Liver (tissue), 9 donors: Measurements from ENCODE around the gene CLCA1. TPM values are rescaled to one million over a fixed set of nuclear protein-coding genes. Genes with fewer than 3 reads are reported as not detected.

ENCODE experiments used
- DNase-seq: peaks from one replicate; pipeline ENCODE4 v3.0.0-alpha.2; 2017; ENCODE audit warnings: low spot score
- H3K27ac ChIP-seq, 2 donors: one replicate each; pipeline ENCODE4 v1.7.0; 2013; ENCODE audit warnings: inconsistent platforms in 2 of 2, low read length in 2 of 2, control low read depth in 1 of 2, low read depth in 1 of 2, mild to moderate bottlenecking in 1 of 2
- H3K27me3 ChIP-seq, 4 donors: one replicate each; pipeline versions ENCODE4 v1.6.1 to v1.7.0; 2013; ENCODE audit warnings: low read length in 3 of 4, inconsistent platforms in 1 of 4, mild to moderate bottlenecking in 1 of 4, moderate library complexity in 1 of 4; ENCODE audit not compliant: control insufficient read depth in 4 of 4, insufficient read depth in 4 of 4
- H3K36me3 ChIP-seq, 4 donors: one replicate each; pipeline versions ENCODE4 v1.6.1 to v1.7.0; 2013; ENCODE audit warnings: low read length in 3 of 4, mild to moderate bottlenecking in 3 of 4, low read depth in 1 of 4, moderate library complexity in 1 of 4; ENCODE audit not compliant: control insufficient read depth in 4 of 4, insufficient read depth in 3 of 4
- H3K4me1 ChIP-seq, 4 donors: one replicate each; pipeline versions ENCODE4 v1.6.1 to v1.7.0; 2013; ENCODE audit warnings: low read length in 3 of 4, mild to moderate bottlenecking in 3 of 4, moderate library complexity in 1 of 4; ENCODE audit not compliant: control insufficient read depth in 4 of 4, insufficient read depth in 4 of 4
- H3K4me3 ChIP-seq, 3 donors: one replicate each; pipeline versions ENCODE4 v1.6.1 to v1.7.0; 2013; ENCODE audit warnings: low read length in 3 of 3, control low read depth in 1 of 3, low read depth in 1 of 3, mild to moderate bottlenecking in 1 of 3
- H3K9ac ChIP-seq, 2 donors: one replicate each; pipeline ENCODE4 v1.7.0; 2013; ENCODE audit warnings: low read length in 2 of 2, mild to moderate bottlenecking in 2 of 2, moderate library complexity in 2 of 2, control low read depth in 1 of 2, low read depth in 1 of 2
- H3K9me3 ChIP-seq, 4 donors: one replicate each; pipeline versions ENCODE4 v1.6.1 to v1.7.0; 2013; ENCODE audit warnings: low read length in 3 of 4; ENCODE audit not compliant: control insufficient read depth in 4 of 4
- CTCF ChIP-seq: fragments of 150-350 bp; IDR thresholded peaks from 2 replicates; pipeline ENCODE4 v1.5.1; 2017; ENCODE audit warnings: improper control_type of control experiment, low read depth, low read length; ENCODE audit not compliant: missing input control
- EGR1 ChIP-seq, 2 donors: IDR thresholded peaks; 2 replicates each; pipeline ENCODE4 v1.6.1; 2016 to 2018; ENCODE audit warnings: antibody characterized with exemption in 2 of 2, low read depth in 2 of 2
- FOXA1 ChIP-seq: IDR thresholded peaks from 2 replicates; pipeline ENCODE4 v1.6.1; 2016; ENCODE audit warnings: antibody characterized with exemption
- FOXA2 ChIP-seq: IDR thresholded peaks from 2 replicates; pipeline ENCODE4 v1.6.1; 2016; ENCODE audit warnings: antibody characterized with exemption
- GABPA ChIP-seq, 2 donors: IDR thresholded peaks in 1 of 2; conservative IDR thresholded peaks in 1 of 2; 2 replicates each; pipeline ENCODE4 v1.6.1; 2016; ENCODE audit warnings: antibody characterized with exemption in 2 of 2, mild to moderate bottlenecking in 1 of 2, moderate library complexity in 1 of 2
- HNF4A ChIP-seq, 2 donors: conservative IDR thresholded peaks; 2 replicates each; pipeline ENCODE4 v1.6.1; 2016; ENCODE audit warnings: antibody characterized with exemption in 2 of 2, mild to moderate bottlenecking in 2 of 2
- HNF4G ChIP-seq: IDR thresholded peaks from 2 replicates; pipeline ENCODE4 v1.6.1; 2016; ENCODE audit warnings: antibody characterized with exemption
- JUND ChIP-seq, 2 donors: IDR thresholded peaks; 2 replicates each; pipeline ENCODE4 v1.6.1; 2016; ENCODE audit warnings: antibody characterized with exemption in 2 of 2
- MAX ChIP-seq: IDR thresholded peaks from 2 replicates; pipeline ENCODE4 v1.6.1; 2016; ENCODE audit warnings: antibody characterized with exemption
- NR2F2 ChIP-seq: IDR thresholded peaks from 2 replicates; pipeline ENCODE4 v1.6.1; 2016; ENCODE audit warnings: antibody characterized with exemption
- RAD21 ChIP-seq, 2 donors: IDR thresholded peaks; 2 replicates each; pipeline ENCODE4 v1.6.1; 2016; ENCODE audit warnings: antibody characterized with exemption in 2 of 2, mild to moderate bottlenecking in 2 of 2
- RXRA ChIP-seq, 2 donors: IDR thresholded peaks; 2 replicates each; pipeline ENCODE4 v1.6.1; 2017 to 2018; ENCODE audit warnings: antibody characterized with exemption in 2 of 2, mild to moderate bottlenecking in 1 of 2
- SP1 ChIP-seq: IDR thresholded peaks from 2 replicates; pipeline ENCODE4 v1.6.1; 2018; ENCODE audit warnings: antibody characterized with exemption, mild to moderate bottlenecking
- TAF1 ChIP-seq: conservative IDR thresholded peaks from 2 replicates; pipeline ENCODE4 v1.6.1; 2016; ENCODE audit warnings: antibody characterized with exemption, mild to moderate bottlenecking
- YY1 ChIP-seq: IDR thresholded peaks from 2 replicates; pipeline ENCODE4 v1.6.1; 2016; ENCODE audit warnings: antibody characterized with exemption, mild to moderate bottlenecking
- ZBTB33 ChIP-seq: IDR thresholded peaks from 2 replicates; pipeline ENCODE4 v1.6.1; 2016; ENCODE audit warnings: antibody characterized with exemption
- WGBS: extraction: QIAGEN DNeasy Blood & Tissue Kit; methylation state at CpG from one replicate; pipeline ENCODE4 v1.1.7; 2013; 5-methylcytosine and 5-hydroxymethylcytosine counted together
- polyA plus RNA-seq, 2 donors: library from polyadenylated mRNA; stranded (reverse) in 1 of 2; unstranded in 1 of 2; fragments of 200-250 nt in 1 of 2; fragments of >200 nt in 1 of 2; fragmentation: Nextera tagmentation in 1 of 2; extraction: Ambion mirVana in 1 of 2; gene quantifications; one replicate each; pipeline versions ENCODE4 v1.2.1 to v1.2.3, GENCODE V29; 2013 to 2015
- total RNA-seq, 2 donors: library from RNA; depleted of rRNA; stranded (reverse); fragments of >200 nt; gene quantifications; one replicate each; pipeline ENCODE4 v1.2.3, GENCODE V29; 2014
- TF ChIP-seq, protein P1 (sequence below): IDR thresholded peaks from 2 replicates; pipeline ENCODE4 v1.6.1; 2016; ENCODE audit warnings: antibody characterized with exemption
- TF ChIP-seq, protein P2 (sequence below): IDR thresholded peaks from 2 replicates; pipeline ENCODE4 v1.6.1; 2016; ENCODE audit warnings: antibody characterized with exemption, mild to moderate bottlenecking
- donor health status: healthy.
- donor health status: healthy.
- donor health status: healthy.
- donor health status: healthy.
- donor health status: healthy.

CLCA1 gene
- total and polyA plus RNA-seq, 4 donors: not detected

DNA sequence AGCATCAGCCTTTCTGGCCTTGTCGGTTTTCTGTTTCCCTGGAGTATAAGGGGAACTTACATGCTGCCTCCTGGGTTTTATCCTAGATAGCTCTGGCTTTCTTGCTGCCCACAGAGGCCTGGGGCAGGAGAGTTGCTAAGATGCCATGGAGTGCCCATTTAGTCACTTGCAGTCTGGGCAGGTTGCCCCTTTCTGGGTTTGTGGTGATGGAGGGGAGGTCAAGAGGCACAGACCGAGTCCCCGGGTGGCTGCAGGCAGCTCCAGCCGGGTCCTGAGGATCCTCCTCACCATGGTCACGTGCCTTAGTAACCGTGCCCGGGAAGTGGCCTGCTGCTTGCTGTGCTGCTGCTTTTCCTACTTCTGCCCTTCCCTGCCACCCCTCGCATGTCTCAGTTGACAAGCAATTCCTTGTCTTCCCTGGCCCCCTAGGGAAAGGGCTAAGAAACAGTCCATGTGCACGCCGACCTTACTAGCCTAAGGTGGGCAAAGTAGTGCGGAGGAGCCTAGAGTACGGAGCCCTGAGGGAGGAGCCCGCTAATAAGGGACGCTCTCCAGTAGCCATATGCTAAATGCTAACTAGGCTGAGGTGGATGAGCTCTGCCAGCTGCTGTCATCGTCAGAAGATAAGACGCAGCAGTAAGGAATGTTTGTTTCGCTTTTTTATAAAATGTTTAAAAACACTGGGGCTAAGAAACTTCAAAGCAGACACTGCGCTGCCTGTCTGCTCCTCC is 34.8 kb downstream of the CLCA1 start:
- Histone ChIP-seq H3K9me3 (no peaks in the 10 kb centered on the region), H3K36me3 (no peaks in the 10 kb centered on the region), H3K9ac (no peak overlapping the region), H3K27me3 (no peaks in the 10 kb centered on the region), H3K4me1 (peaks cover 0 to 5% (median 2%) of the 10 kb centered on the region in 4 donors), H3K27ac (peak overlapping the region in 1 of 2 donors; percentile 51), H3K4me3 (peak overlapping the region in 1 of 3 donors; percentile 5)
- TF ChIP-seq FOXA1 (no peak), NR2F2 (no peak), EGR1 (IDR thresholded peaks at IDR 0.05; ENCODE audit: low read depth in 2 of 2) (no peak), MAX (no peak), YY1 (no peak), HNF4A (conservative IDR thresholded peaks at IDR 0.05) (no peak), RAD21 (IDR thresholded peaks at IDR 0.05) (no peak), ZBTB33 (no peak), FOXA2 (no peak), RXRA (IDR thresholded peaks at IDR 0.05) (no peak), GABPA (IDR thresholded peaks at IDR 0.05 in 1 of 2, conservative IDR thresholded peaks at IDR 0.05 in 1 of 2) (no peak), TAF1 (no peak)
- TF ChIP-seq, protein P1, sequence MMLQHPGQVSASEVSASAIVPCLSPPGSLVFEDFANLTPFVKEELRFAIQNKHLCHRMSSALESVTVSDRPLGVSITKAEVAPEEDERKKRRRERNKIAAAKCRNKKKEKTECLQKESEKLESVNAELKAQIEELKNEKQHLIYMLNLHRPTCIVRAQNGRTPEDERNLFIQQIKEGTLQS: no peak
- DNase-seq: no peak
- WGBS: 34% methylated on average over 18 of the region's 18 CpGs

DNA sequence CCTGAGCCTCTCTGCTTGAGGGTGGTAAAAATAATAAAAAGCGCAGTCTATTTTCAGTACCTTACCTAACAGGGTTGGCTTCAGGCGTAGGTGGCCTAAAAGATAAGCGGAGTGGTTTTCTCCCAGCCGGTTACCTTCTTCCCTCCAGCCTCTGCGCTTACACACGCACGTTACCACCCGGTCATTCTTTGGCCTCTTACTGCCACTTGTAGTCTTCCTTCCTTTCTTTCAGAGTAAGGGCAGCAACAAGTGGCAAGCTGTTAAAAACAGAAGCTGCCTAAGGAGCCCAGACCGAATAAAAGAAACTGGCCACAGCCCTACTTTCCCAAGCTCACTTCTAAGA is 35.4 kb downstream of the CLCA1 start:
- no peak for DNase-seq
- no peak overlapping the region for H3K9ac ChIP-seq

More for the DNA sequence above, 35.4 kb downstream of the CLCA1 start:
- 61% methylated on average over 9 of the region's 9 CpGs for WGBS
- no peaks in the 10 kb centered on the region for H3K9me3 ChIP-seq
- no peak overlapping the region for H3K27ac ChIP-seq
- peaks cover 0 to 5% (median 2%) of the 10 kb centered on the region in 4 donors for H3K4me1 ChIP-seq
- no peaks in the 10 kb centered on the region for H3K27me3 ChIP-seq
- no peaks in the 10 kb centered on the region for H3K36me3 ChIP-seq
- TF ChIP-seq HNF4G (no peak), RXRA (IDR thresholded peaks at IDR 0.05) (no peak), HNF4A (conservative IDR thresholded peaks at IDR 0.05) (no peak), EGR1 (IDR thresholded peaks at IDR 0.05; ENCODE audit: low read depth in 2 of 2) (no peak), SP1 (no peak), ZBTB33 (no peak), FOXA1 (no peak), MAX (no peak), FOXA2 (no peak), CTCF (no peak), JUND (IDR thresholded peaks at IDR 0.05) (no peak), TAF1 (no peak), YY1 (no peak), GABPA (IDR thresholded peaks at IDR 0.05 in 1 of 2, conservative IDR thresholded peaks at IDR 0.05 in 1 of 2) (no peak), NR2F2 (no peak)
- TF ChIP-seq, protein P2, sequence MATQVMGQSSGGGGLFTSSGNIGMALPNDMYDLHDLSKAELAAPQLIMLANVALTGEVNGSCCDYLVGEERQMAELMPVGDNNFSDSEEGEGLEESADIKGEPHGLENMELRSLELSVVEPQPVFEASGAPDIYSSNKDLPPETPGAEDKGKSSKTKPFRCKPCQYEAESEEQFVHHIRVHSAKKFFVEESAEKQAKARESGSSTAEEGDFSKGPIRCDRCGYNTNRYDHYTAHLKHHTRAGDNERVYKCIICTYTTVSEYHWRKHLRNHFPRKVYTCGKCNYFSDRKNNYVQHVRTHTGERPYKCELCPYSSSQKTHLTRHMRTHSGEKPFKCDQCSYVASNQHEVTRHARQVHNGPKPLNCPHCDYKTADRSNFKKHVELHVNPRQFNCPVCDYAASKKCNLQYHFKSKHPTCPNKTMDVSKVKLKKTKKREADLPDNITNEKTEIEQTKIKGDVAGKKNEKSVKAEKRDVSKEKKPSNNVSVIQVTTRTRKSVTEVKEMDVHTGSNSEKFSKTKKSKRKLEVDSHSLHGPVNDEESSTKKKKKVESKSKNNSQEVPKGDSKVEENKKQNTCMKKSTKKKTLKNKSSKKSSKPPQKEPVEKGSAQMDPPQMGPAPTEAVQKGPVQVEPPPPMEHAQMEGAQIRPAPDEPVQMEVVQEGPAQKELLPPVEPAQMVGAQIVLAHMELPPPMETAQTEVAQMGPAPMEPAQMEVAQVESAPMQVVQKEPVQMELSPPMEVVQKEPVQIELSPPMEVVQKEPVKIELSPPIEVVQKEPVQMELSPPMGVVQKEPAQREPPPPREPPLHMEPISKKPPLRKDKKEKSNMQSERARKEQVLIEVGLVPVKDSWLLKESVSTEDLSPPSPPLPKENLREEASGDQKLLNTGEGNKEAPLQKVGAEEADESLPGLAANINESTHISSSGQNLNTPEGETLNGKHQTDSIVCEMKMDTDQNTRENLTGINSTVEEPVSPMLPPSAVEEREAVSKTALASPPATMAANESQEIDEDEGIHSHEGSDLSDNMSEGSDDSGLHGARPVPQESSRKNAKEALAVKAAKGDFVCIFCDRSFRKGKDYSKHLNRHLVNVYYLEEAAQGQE: no peak
- TF ChIP-seq, protein P1: no peak
- no peak overlapping the region for H3K4me3 ChIP-seq
